IMR-90 (cell line): Measurements from ENCODE around the gene CDK18. TPM values are rescaled to one million over a fixed set of nuclear protein-coding genes. Genes with fewer than 3 reads are reported as not detected.

Source experiments
- ATAC-seq: fragments of 200-7000 bp; cut with Tn5 transposase; 2 replicates; pipeline ENCODE4 v1.9.1; 2020; ENCODE audit warnings: low read depth, mild to moderate bottlenecking, moderate library complexity
- BruUV-seq: library from RNA; stranded (reverse); fragments of 400-500 nt; replicated peaks from 2 replicates; lab custom pipeline; 2021; lab: Mats Ljungman, UMichigan
- CTCF ChIA-PET: fragments of 300-600 bp; formaldehyde crosslinking; extraction: SDS; loops from one replicate; lab custom pipeline; 2021; ENCODE audit warnings: antibody characterized with exemption; lab: Yijun Ruan, JAX
- POLR2A ChIA-PET: fragments of 300-600 bp; sonication (Branson Sonifier 250); formaldehyde crosslinking; loops from one replicate; lab custom pipeline; 2022; ENCODE audit warnings: antibody characterized with exemption; ENCODE audit not compliant: unreplicated experiment; lab: Charles Lee
- DNase-seq: peaks from one replicate; pipeline ENCODE4 v3.0.0; 2013
- H2AFZ ChIP-seq: replicated peaks from 2 replicates; pipeline ENCODE3; 2013; ENCODE audit warnings: low read length, mild to moderate bottlenecking; ENCODE audit not compliant: poor library complexity
- H2AK5ac ChIP-seq: 2 replicates; pipeline ENCODE4 v1.6.1; 2013; ENCODE audit warnings: low read depth, low read length, inconsistent platforms
- H2AK9ac ChIP-seq: replicated peaks from 2 replicates; pipeline ENCODE3; 2013; ENCODE audit warnings: mild to moderate bottlenecking, low read depth, low read length, moderate library complexity; ENCODE audit not compliant: poor library complexity
- H2BK120ac ChIP-seq: 2 replicates; pipeline ENCODE4 v1.6.1; 2013; ENCODE audit warnings: low read depth, low read length, inconsistent platforms
- H2BK15ac ChIP-seq: 3 replicates; pipeline ENCODE4 v1.6.1; 2013; ENCODE audit warnings: low read depth, low read length, inconsistent platforms
- H2BK20ac ChIP-seq: 2 replicates; pipeline ENCODE4 v1.6.1; 2013; ENCODE audit warnings: low read depth, mild to moderate bottlenecking, inconsistent platforms, low read length, moderate library complexity
- H2BK5ac ChIP-seq: 2 replicates; pipeline ENCODE4 v1.6.1; 2013; ENCODE audit warnings: mild to moderate bottlenecking, low read depth, low read length, inconsistent platforms; ENCODE audit not compliant: poor library complexity, severe bottlenecking
- H3K14ac ChIP-seq: replicated peaks from 2 replicates; pipeline ENCODE4 v1.6.1; 2013; ENCODE audit warnings: low read depth, low read length, inconsistent platforms
- H3K18ac ChIP-seq: 2 replicates; pipeline ENCODE4 v1.6.1; 2013; ENCODE audit warnings: low read depth, low read length, control low read depth
- H3K23ac ChIP-seq: 2 replicates; pipeline ENCODE4 v1.6.1; 2013; ENCODE audit warnings: low read depth, low read length, inconsistent platforms
- H3K27ac ChIP-seq: 2 replicates; pipeline ENCODE4 v1.5.1; 2013; ENCODE audit warnings: mild to moderate bottlenecking, control low read depth, low read length; ENCODE audit not compliant: insufficient read depth
- H3K27me3 ChIP-seq: 2 replicates; pipeline ENCODE4 v1.6.1; 2013; ENCODE audit warnings: low read length; ENCODE audit not compliant: control insufficient read depth, insufficient read depth
- H3K36me3 ChIP-seq: 2 replicates; pipeline ENCODE4 v1.6.1; 2013; ENCODE audit warnings: low read length, mixed read lengths; ENCODE audit not compliant: control insufficient read depth, insufficient read depth
- H3K4ac ChIP-seq: 2 replicates; pipeline ENCODE4 v1.6.1; 2013; ENCODE audit warnings: low read depth, low read length, inconsistent platforms
- H3K4me1 ChIP-seq: 2 replicates; pipeline ENCODE4 v1.6.1; 2013; ENCODE audit warnings: low read length, mixed read lengths; ENCODE audit not compliant: control insufficient read depth, insufficient read depth
- H3K4me2 ChIP-seq: 2 replicates; pipeline ENCODE4 v1.6.1; 2013; ENCODE audit warnings: low read depth, mild to moderate bottlenecking, control low read depth, low read length, moderate library complexity
- H3K4me3 ChIP-seq: 2 replicates; pipeline ENCODE4 v1.5.1; 2013; ENCODE audit warnings: low read depth, mild to moderate bottlenecking, control low read depth, low read length, moderate library complexity; ENCODE audit not compliant: insufficient read depth
- H3K56ac ChIP-seq: 2 replicates; pipeline ENCODE4 v1.6.1; 2013; ENCODE audit warnings: low read length, inconsistent platforms; ENCODE audit not compliant: insufficient read depth; ENCODE audit errors: extremely low read depth
- H3K79me1 ChIP-seq, 2 experiments: 2 replicates each; pipeline ENCODE4 v1.6.1; 2013; ENCODE audit warnings: low read length in 2 of 2, inconsistent platforms in 1 of 2, low read depth in 1 of 2
- H3K9ac ChIP-seq: 2 replicates; pipeline ENCODE4 v1.6.1; 2013; ENCODE audit warnings: low read depth, low read length, control low read depth
- H3K9me1 ChIP-seq: 2 replicates; pipeline ENCODE4 v1.6.1; 2013; ENCODE audit warnings: low read length, inconsistent platforms; ENCODE audit not compliant: insufficient read depth
- H3K9me3 ChIP-seq: 2 replicates; pipeline ENCODE4 v1.6.1; 2013; ENCODE audit warnings: low read length; ENCODE audit not compliant: control insufficient read depth, insufficient read depth
- H4K20me1 ChIP-seq: 2 replicates; pipeline ENCODE4 v1.6.1; 2013; ENCODE audit warnings: low read length, inconsistent platforms; ENCODE audit not compliant: insufficient read depth
- H4K5ac ChIP-seq: 2 replicates; pipeline ENCODE4 v1.6.1; 2013; ENCODE audit warnings: mild to moderate bottlenecking, low read depth, low read length, control low read depth
- H4K8ac ChIP-seq, 2 experiments: 2 replicates each; pipeline ENCODE4 v1.6.1; 2013; ENCODE audit warnings: low read depth in 2 of 2, low read length in 2 of 2, control low read depth in 1 of 2, inconsistent platforms in 1 of 2
- H4K91ac ChIP-seq: 2 replicates; pipeline ENCODE4 v1.6.1; 2013; ENCODE audit warnings: low read depth, low read length, inconsistent platforms; ENCODE audit not compliant: insufficient read depth
- BHLHE40 ChIP-seq: fragments of 150-350 bp; IDR thresholded peaks from 2 replicates; pipeline ENCODE4 v1.6.1; 2016; ENCODE audit warnings: mild to moderate bottlenecking, low read depth, low read length
- FOS ChIP-seq: fragments of 150-350 bp; IDR thresholded peaks from 2 replicates; pipeline ENCODE4 v1.6.1; 2016; ENCODE audit warnings: low read depth, low read length
- MAFK ChIP-seq: IDR thresholded peaks from 2 replicates; pipeline ENCODE4 v1.6.1; 2012; ENCODE audit warnings: low read depth, low read length, improper control_type of control experiment
- WGBS, 2 experiments: methylation state at CpG; one replicate each; pipeline versions ENCODE4 v1.1.5 to v1.1.7; 2013; ENCODE audit warnings: missing lambda C conversion rate in 2 of 2; ENCODE audit not compliant: insufficient read length in 1 of 2; ENCODE audit errors: extremely low coverage in 2 of 2; 5-methylcytosine and 5-hydroxymethylcytosine counted together
- dilution Hi-C: fragments of 300-500 bp; cut with HindIII; formaldehyde crosslinking; loops from one replicate; pipeline ENCODE4 v1.14.3; 2018; ENCODE audit warnings: low sequenced_read_pairs; ENCODE audit not compliant: unreplicated experiment
- in situ Hi-C: fragments of 300-500 bp; cut with MboI; formaldehyde crosslinking; loops from 3 replicates; pipeline ENCODE4 v1.14.3; 2019; ENCODE audit warnings: low sequenced_read_pairs, inconsistent platforms, mixed read lengths
- intact Hi-C: fragments of 100-400 bp; cut with micrococcal nuclease; formaldehyde crosslinking; loops from 2 replicates; pipeline ENCODE4 v1.10.0; 2022
- polyA plus RNA-seq, 3 experiments: library from polyadenylated mRNA; depleted of rRNA; stranded (reverse); fragments of >200 nt; gene quantifications; 2 replicates each; pipeline ENCODE4 v1.2.3, GENCODE V29; 2012; ENCODE audit warnings: low replicate concordance in 1 of 3
- total RNA-seq: library from RNA; depleted of rRNA; stranded (reverse); fragments of >200 nt; gene quantifications from 2 replicates; pipeline ENCODE4 v1.2.3, GENCODE V29; 2012
- TF ChIP-seq, protein P1 (sequence below): fragments of 150-350 bp; IDR thresholded peaks from 2 replicates; pipeline ENCODE4 v1.6.1; 2016; ENCODE audit warnings: low read depth, mild to moderate bottlenecking, low read length, moderate library complexity, borderline replicate concordance

The CDK18 gene
- total and polyA plus RNA-seq, 2 of the 4 experiments (the other 2 are of a cell fraction): 0.18 to 0.48 TPM

DNA sequence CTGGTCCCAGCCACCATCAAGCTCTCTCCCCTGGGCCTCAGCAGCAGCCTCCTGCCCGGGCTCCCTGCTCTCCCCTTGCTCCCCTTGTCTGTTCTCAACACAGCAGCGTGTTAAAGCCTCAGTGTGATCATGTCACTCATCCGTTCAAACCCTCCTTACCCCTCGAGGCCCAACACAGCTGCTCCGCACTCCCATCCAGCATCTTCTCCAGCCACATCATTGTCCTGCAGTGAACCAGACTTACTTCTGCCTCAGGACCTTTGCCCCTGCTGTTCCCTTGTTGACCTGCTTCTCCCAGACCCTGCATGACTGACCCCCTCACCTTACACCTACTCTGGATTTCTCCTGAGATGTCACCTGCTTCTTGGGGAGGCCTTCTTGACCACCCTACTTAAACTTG lies 13.3 kb downstream of the CDK18 start:
- no peak overlapping the region for H4K8ac ChIP-seq
- H3K4me1 ChIP-seq: peaks cover 3% of the 10 kb centered on the region; the same call in 1 of the 2 replicates
- TF ChIP-seq FOS: no peak
- no peak for TF ChIP-seq BHLHE40
- no peak for TF ChIP-seq MAFK
- TF ChIP-seq, protein P1, sequence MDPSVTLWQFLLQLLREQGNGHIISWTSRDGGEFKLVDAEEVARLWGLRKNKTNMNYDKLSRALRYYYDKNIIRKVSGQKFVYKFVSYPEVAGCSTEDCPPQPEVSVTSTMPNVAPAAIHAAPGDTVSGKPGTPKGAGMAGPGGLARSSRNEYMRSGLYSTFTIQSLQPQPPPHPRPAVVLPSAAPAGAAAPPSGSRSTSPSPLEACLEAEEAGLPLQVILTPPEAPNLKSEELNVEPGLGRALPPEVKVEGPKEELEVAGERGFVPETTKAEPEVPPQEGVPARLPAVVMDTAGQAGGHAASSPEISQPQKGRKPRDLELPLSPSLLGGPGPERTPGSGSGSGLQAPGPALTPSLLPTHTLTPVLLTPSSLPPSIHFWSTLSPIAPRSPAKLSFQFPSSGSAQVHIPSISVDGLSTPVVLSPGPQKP: no peak
- H2AK9ac ChIP-seq: no peak overlapping the region
- H3K9me3 ChIP-seq: no peaks in the 10 kb centered on the region
- H3K4me3 ChIP-seq: no peak overlapping the region
- H3K9ac ChIP-seq: no peak overlapping the region
- in situ Hi-C loops: no loop called here
- WGBS, 2 experiments: 56% methylated on average over 5 of the region's 5 CpGs; no CpG with 5 or more reads in 1 of the 2 experiments
- no peak overlapping the region for H3K27ac ChIP-seq
- ChIA-PET POLR2A (no interaction called here), CTCF (no interaction called here)
- BruUV-seq: no TSS peak
- H2BK120ac ChIP-seq: no peak overlapping the region
- no peak overlapping the region for H2BK5ac ChIP-seq
- DNase-seq (no peak), ATAC-seq (no peak)
- no peaks in the 10 kb centered on the region; the same call in 1 of the 2 replicates for H4K20me1 ChIP-seq
- no peak overlapping the region for H3K4ac ChIP-seq
- H2BK20ac ChIP-seq: no peak overlapping the region
- H3K18ac ChIP-seq: no peak overlapping the region
- H2BK15ac ChIP-seq: no peak overlapping the region
- H3K56ac ChIP-seq: no peak overlapping the region
- H2AK5ac ChIP-seq: no peak overlapping the region
- no peak overlapping the region for H4K91ac ChIP-seq
- no peak overlapping the region for H4K5ac ChIP-seq
- intact Hi-C loops: no loop called here
- H3K79me1 ChIP-seq: no peaks in the 10 kb centered on the region
- H3K14ac ChIP-seq: no peak overlapping the region
- H3K36me3 ChIP-seq: no peaks in the 10 kb centered on the region
- dilution Hi-C loops: no loop called here
- peaks cover 46% of the 10 kb centered on the region for H3K27me3 ChIP-seq
- H3K23ac ChIP-seq: no peak overlapping the region
- no peak overlapping the region for H2AFZ ChIP-seq
- H3K9me1 ChIP-seq: no peaks in the 10 kb centered on the region
- no peak overlapping the region for H3K4me2 ChIP-seq
